HG02588 (cell line): ENCODE data around the gene GPR75.
"Not testable (repeated sequence)": the region's sequence is repeated elsewhere in the genome, so short reads cannot be mapped to it uniquely, and the experiment has no call there.

Experiments used
- ATAC-seq: cut with Tn5 transposase; IDR thresholded peaks from one replicate; pipeline ENCODE4 v1.9.1; 2021; ENCODE audit warnings: mild to moderate bottlenecking, moderate library complexity; ENCODE audit not compliant: unreplicated experiment

Gene GPR75

GRCh38 chr2:53854678-53855077 lies 5.1 kb downstream of the GPR75 start:
- ATAC-seq = no peak

GRCh38 chr2:53852532-53852931 lies 7.2 kb downstream of the GPR75 start:
- ATAC-seq = no peak

DNA sequence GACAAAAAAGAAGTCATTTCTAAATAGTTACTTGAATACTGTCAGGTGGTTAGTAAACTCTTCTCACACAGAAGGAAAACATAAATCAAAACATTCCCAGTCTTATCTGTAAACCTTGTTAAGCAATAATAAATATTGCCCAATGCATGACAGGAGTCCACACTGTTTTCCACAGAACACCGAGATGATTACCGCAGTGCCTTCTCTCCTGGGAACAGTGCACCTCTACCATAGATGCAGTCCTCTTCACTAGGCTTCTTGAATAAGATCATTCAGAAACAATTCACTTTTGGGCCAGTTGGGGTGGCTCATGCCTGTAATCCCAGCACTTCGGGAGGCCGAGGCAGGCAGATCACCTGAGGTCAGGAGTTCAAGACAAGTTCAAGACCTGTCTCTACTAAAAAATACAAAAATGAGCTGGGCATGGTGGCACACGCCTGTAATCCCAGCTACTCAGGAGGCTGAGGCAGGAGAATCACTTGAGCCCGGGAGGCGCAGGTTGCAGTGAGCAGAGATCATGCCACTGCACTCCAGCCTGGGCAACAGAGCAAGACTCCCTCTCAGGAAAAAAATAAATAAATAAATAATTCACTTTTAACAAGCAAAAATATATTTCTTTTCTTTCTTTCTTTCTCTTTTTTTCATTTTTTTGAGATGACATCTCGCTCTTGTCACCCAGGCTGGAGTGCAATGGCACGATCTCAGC lies 8.6 kb downstream of the GPR75 start:
- not testable (repeated sequence) for ATAC-seq

DNA sequence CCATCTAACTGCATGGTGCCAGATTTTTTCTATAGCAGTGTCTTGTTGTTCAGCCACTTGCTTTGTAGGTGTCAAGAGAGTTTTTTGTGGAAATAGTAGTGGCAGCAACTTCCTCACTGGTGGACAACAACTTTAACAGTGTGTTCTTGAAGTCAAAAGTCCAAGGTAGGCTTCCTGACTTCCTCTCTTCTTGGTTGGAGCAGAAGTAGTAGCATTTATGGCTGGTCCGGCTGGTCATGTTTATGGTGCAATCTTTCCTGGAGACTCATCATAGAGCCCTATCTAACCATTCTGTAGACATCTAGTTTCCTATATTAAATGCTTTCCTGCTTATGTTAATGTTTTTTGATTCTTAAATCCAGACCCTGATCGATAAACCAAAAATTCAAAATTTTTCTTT lies 11.7 kb downstream of the GPR75 start:
- no peak for ATAC-seq

- no peak for ATAC-seq
These were observed 16.2 kb downstream of the GPR75 start for GRCh38 chr2:53843595-53843994.

- no peak for ATAC-seq
These were observed 16.9 kb downstream of the GPR75 start for GRCh38 chr2:53842891-53843290.

DNA sequence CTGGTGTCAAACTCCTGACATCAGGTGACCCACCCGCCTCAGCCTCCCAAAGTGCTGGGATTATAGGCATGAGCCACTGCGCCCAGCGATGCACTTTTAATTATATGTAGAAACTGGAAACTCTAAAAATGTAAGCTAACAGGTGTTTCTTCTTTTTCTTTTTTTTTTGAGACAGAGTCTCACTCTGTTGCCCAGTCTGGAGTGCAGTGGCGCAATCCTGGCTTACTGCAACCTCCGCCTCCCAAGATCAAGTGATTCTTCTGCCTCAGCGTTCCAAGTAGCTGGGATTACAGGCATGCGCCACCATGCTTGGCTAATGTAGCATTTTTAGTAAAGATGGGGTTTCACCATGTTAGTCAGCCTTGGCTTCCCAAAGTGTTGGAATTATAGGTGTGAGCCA lies 18.1 kb downstream of the GPR75 start:
- not testable (repeated sequence) for ATAC-seq

DNA sequence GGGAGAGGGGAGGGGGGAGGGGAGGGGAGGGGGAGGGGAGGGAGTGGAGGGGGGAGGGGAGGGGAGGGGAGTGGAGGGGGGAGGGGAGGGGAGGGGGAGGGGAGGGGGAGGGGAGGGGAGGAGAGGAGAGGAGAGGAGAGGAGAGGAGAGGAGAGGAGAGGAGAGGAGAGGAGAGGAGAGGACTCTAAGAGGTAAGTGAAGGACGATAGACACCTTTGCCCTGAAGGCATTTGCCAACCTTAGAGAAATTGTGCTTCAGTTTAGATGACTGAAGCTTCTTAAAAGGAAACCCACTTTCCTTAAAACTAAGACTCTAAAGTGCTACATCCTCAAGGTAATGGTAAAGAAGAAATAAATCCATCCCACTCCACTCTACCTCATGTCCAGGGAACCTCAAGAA lies 19.2 kb downstream of the GPR75 start:
- no peak for ATAC-seq

DNA sequence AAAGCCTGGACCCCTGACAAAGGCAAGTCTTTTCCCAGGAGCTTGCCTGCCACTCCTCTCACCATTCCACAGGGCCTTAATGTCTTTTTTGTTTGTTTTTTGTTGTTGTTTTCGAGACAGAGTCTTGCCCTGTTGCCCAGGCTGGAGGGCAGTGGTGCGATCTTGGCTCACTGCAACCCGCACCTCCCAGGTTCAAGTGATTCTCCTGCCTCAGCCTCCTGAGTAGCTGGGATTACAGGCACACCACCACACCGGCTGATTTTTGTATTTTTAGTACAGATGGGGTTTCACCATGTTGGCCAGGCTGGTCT lies 29.8 kb downstream of the GPR75 start:
- not testable (repeated sequence) for ATAC-seq

DNA sequence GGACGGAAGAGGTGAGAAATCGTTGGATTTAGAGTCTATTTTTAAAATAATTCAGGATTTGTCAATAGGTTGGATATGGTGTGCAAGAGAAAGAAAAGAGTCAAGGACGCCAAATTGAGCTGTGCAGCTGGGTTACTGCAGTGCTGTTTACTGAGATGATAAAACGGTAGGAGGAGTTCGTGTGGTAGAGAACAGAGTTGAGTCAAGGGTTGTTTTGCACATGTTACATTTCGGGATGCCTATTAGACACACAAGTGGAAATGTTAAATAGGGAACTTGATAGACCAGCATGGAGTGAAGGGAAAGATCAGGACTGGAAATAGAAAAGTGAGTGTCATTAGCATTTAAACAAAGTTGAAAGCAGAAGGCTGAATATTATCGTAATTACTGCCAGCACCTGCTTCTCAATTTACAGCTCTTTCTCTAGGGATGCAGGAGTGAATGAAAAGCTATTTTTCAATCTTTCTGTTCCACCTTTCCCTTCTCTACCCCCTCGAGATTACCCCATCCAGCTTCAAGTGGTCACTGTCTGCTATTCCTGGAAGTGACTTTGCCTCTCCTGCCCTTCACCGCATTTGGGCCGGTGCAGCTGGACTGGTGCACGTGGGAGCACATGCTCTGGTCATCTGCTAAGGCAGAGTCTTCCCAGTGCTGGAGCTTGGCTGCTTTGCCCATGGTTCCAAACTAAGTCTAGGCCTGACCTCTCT lies 30.3 kb downstream of the GPR75 start:
- no peak for ATAC-seq

DNA sequence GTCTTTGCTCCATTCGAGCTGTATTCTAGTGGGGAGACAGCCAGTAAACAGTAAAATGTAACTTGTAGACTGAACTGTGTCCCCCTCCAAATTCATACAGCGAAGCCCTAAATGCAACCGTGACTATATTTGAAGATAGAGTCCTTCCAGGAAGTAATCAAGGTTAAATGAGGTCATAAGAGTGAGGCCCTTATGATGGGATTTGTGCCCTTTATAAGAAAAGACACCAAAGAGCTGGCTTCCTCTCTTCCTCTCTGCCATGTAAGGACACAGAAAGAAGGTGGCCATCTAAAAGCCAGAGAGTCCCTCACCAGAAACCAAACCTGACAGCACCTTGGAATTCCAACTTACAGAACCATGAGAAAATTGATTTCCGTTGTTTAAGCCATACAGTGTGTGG lies 31.4 kb downstream of the GPR75 start:
- ATAC-seq = no peak

GRCh38 chr2:53827398-53828175 lies 32.2 kb downstream of the GPR75 start:
- ATAC-seq = no peak

- no peak for ATAC-seq
These were observed 33.0 kb downstream of the GPR75 start for GRCh38 chr2:53826587-53827397.

GRCh38 chr2:53826030-53826410 lies 33.7 kb downstream of the GPR75 start:
- ATAC-seq = no peak

GRCh38 chr2:53823639-53824038 lies 36.1 kb downstream of the GPR75 start:
- not testable (repeated sequence) for ATAC-seq

DNA sequence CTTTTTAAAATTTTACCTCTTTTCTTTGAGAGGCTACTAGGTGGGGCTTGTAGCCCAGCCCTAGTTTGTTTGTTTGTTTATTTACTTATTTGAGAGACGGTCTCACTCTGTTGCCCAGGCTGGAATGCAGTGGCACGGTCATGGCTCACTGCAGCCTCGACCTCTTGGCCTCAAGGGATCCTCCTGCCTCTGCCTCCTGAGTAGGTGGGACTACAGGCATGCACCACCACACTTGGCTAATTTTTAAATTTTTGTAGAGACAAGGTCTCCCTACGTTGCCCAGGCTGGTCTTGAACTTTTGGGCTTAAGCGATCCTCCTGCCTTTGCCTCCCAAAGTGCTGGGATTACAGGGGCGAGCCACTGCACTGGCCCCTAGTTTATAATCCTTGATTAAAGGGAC lies 38.0 kb downstream of the GPR75 start:
- no peak for ATAC-seq

DNA sequence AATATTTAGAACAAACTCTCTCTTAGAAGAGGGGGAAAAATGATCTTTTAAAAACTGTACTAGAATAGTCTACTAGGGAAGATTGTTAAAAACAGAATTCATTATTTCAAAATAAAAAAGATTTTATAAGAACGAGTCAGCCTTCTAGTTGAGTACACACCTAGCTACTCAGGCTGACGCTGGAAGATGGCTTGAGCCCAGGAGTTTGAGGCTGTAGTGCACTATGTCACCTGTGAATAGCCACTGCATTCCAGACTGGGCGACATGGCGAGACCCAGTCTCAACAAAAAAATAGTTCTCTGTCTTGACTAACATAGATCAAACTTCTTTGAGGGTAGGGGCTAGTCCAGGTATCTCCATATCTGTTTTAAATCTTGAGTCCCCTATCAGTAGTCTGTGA lies 39.1 kb downstream of the GPR75 start:
- no peak for ATAC-seq

DNA sequence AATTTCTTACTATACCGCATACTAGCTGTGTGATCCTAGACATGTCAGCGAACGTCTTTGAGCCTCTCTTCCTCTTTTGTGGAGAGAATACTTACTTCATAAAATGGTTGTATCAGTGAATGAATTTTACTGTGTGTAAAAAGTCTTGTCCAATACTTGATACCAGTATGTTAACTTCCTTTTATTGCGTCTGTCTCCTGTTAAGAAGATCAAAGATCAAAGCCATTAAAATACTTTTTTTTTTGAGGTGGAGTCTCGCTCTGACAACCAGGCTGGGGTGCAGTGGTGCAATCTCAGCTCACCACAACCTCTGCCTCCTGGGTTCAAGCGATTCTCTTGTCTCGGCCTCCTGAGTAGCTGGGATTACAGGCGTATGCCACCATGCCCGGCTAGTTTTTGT lies 39.7 kb downstream of the GPR75 start:
- ATAC-seq = no peak

DNA sequence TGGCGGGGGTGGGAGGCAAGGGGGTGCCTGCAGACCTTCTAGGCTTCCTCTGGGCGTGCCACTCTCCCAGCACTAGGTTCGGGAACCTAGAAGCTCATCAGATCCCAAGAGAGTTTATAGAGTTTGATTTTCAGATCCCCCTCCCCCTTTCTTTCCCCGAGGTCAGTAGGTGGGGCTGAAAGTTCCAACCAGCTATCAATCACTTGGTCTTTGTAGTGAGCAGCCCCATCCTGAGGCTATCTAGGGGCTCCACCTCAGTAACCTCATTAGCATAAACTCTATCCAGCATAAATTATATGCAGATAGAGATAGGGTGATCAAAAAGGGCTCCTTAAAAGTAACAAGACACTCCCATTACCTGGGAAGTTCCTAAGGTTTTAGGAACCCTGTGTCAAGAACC lies 40.1 kb downstream of the GPR75 start:
- ATAC-seq = no peak

GRCh38 chr2:53818854-53819435 lies 40.8 kb downstream of the GPR75 start:
- no peak for ATAC-seq

DNA sequence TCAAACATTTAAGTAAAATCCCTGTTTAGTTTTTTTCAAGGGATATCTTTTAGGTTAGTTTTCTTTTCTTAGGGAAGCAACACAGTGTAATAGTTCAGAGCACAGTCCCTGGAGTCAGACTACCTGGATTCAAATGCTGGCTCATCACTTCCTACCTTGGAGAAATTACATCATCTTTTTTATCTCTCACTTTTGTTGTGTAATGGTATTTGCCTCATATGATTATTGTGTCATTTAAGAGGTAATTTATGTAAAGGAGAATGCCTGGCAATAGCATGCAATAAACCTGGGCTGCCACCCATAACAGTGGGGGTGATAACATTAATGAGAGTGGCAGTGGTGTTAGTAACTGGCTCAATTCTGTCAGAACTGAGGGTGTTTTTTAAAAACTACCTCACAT lies 46.6 kb downstream of the GPR75 start:
- no peak for ATAC-seq
